HG03378 (cell line): ENCODE results near the gene IPO9.
"Not testable (repeated sequence)": the region's sequence is repeated elsewhere in the genome, so short reads cannot be mapped to it uniquely, and the experiment has no call there.

Experiments used
- ATAC-seq: cut with Tn5 transposase; IDR thresholded peaks from one replicate; pipeline ENCODE4 v1.9.1; 2021; ENCODE audit warnings: mild to moderate bottlenecking, moderate library complexity; ENCODE audit not compliant: unreplicated experiment

Gene IPO9

DNA sequence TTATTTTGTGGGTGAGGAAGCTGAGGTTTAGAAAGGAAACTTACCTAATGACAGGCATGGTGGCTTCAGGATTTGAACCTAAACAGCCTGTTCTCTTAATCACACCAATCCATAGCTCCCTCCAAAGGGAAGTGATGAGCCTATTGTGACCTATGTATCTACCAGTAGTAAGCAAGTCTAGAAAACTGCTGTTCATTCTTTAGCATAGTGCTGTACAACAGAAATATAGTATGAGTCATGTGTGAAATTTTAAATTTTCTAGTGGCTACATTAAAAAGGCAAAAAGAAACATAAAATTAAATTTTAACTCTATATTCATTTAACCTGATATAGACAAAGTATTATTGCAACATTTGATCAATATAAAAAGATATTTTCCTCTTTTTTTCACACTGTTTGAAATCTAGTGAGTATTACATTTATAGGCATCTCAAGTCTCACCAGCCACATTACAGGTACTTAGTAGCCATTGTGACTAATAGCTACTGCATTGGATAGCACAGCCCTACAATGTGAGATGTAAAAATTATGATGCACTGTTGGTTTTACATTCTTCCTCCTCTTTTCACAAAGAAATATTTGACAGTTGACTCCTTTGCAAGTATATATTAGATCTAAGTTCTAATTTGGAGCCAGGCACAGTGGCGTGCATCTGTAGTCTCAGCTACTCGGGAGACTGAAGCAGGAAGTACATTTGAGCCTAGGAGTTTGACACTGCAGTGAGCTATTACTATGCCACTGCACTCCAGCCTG lies 16.6 kb downstream of the IPO9 start:
- no peak for ATAC-seq

DNA sequence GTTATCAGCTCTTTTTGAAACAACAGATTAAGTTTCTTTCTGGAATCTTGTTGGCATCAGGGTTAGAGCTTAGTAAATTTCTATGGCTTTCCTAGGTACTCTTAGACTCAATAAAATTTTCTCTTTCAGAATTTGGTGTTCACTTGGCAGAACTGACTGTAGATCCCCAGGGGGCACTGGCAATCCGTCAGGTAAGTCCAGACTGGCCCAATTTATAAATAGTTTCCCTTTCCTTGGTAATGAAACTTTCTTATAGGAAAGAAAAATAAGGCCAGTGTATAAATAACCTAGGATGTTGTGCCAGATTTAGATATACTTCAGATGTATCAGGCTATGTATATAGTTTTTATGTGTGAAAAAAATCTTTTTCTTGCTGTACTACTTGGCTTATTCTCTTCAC lies 18.2 kb downstream of the IPO9 start:
- no peak for ATAC-seq

DNA sequence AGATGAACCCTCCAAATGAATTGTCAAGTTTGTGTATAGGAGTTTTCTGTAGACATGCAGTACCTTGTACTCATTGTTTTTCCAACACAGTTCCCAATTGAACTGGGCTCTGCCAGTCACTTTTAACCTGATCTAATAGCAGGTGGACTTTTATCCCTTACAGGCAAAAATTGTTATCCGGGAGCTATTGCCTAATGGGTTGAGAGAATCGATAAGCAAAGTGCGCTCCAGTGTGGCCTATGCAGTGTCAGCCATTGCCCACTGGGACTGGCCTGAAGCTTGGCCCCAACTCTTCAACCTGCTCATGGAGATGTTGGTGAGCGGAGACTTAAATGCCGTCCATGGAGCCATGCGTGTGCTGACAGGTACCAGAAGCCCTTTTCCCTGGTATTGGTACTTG lies 19.3 kb downstream of the IPO9 start:
- no peak for ATAC-seq

DNA sequence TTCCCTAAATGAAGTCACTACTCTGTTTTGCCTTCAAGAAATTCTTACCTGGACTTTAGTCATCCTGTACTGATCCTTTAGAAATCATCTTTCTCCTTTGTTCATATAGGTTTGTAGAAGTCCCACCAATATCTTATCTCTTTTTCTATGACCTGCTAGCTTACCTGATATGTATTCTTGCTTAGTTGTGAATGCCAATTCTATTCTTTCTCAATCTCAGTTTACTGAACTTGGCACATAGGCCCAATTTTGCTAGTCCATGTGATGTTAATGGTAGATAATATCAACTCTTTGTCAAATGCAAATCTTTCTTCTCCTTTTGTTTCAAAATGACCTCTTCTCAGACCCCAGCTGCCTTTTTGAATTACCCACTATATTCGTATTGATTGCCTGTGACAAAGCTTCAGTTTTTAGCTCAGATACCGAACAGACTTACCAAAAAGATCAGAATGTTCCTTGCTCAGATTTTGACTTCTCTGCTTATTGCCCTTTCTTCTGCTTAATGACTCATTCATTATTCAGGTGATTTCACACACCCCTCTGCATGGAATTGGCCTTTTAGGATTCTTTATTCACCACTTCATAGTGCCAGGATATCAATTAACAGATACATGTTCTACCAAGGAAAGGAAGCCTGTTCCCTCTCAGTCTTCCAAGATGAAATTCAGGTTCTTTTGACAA lies 20.6 kb downstream of the IPO9 start:
- no peak for ATAC-seq

DNA sequence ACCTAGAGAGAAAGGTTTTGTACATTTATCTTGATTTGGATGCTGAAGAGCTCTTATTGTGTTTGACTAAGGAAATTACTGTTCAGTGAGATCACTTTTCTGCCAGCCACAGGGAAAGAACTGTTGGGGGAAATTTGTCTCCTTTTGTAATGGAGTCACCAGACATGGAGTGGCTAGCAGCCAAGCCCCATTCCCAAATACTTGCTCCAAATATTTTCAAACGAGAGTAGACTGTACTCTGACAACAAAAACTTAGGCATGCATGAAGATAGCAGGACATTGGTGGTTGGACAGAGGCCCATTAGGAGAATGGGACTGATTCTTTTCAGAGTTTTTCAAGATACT lies 21.1 kb downstream of the IPO9 start:
- ATAC-seq: no peak

DNA sequence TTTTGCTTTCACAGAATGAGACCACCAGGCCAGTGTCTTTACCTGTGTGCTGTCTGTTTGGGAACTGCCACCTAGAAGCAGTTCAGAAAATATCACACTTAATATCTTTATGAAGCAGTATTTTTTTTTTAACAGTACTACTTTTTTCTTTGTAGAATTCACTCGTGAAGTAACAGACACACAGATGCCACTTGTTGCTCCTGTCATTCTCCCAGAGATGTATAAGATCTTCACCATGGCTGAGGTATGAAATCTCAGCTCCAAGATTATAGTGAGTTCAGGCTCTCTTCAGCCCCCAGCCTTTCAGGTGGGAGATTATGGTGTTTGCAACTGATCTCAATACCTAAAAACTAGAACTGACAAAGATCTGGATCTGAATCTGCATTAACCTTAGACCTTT lies 23.0 kb downstream of the IPO9 start:
- ATAC-seq: no peak

DNA sequence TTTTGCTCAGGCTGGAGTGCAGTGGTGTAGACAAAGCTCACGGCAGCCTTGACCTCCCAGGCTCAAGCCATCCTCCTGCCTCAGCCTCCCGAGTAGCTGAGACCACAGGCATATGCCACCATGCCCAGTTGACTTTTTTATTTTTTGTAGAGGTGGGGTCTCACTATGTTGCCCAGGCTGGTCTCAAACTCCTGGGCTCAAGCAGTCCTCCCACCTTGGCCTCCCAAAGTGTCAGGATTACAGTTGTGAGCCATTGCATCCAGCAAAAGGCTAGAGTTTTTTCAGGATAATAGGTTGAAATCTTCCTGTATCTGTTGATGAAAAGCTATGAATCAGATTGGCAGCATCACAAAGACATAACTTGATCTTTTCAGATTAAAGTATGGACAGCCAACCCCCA lies 27.8 kb downstream of the IPO9 start:
- not testable (repeated sequence) for ATAC-seq

DNA sequence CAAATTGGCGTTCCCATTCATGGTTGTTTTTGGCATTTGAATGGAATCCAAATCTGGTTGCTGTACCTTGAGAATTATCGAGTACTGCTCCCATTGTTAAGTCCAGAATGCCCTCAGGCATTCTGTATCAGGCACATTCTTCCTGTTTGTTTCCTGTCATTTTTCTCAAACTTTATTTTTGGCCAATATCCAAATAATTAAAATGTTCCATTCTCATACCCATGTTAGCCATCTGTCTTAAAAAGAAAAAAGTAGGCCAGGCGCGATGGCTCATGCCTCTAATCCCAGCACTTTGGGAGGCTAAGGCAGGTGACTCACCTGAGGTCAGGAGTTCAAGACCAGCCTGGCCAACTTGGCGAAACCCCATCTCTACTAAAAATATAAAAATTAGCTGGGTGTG lies 30.5 kb downstream of the IPO9 start:
- ATAC-seq: no peak

DNA sequence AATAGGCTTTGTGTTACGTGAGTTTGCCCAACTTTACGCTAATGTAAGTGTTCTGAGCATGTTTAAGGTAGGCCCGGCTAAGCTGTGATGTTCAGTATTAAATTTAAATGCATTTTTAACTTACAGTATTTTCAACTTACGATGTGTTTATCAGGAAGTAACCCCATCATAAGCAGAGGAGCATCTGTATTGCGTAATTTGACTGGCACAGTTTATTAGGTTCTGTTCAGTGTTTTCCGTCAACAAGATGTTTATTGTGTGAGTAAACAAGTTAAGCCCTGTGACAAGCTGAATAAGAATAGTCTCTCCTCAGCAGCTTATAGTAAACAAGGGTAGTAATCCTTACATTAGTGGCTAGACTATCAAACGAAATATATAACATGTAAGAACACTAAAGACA lies 32.5 kb downstream of the IPO9 start:
- ATAC-seq: no peak

DNA sequence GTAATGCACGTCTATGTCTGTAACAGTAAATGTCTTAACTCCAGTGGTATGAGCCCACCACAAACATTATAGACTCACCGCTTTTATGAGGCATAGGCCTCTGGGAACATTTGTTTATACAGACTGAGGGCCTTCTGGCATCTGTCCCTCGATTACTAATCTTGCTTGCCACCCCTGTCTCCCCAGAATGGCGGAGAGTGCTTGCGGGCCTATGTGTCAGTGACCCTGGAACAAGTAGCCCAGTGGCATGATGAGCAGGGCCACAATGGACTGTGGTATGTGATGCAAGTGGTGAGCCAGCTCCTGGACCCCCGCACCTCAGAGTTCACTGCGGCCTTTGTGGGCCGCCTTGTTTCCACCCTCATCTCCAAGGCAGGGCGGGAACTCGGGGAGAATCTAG lies 41.4 kb downstream of the IPO9 start:
- no peak for ATAC-seq

DNA sequence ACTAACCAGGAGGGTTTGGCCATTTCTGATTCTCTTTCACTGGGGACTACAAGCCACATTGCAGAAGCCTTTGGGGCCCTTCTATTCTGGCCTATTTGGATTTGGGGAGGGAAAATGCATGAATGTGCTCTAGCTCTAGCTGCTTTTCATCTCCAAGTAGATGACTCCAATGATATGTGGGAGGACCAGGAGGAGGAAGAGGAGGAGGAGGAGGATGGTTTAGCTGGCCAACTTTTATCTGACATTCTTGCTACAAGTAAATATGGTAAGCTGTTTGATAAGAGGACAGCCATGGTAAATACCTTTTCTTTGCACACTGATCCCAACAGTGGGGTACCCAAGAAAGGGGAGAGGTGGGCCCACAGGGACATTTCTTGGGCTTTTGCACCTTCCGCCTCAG lies 45.7 kb downstream of the IPO9 start:
- ATAC-seq: no peak

DNA sequence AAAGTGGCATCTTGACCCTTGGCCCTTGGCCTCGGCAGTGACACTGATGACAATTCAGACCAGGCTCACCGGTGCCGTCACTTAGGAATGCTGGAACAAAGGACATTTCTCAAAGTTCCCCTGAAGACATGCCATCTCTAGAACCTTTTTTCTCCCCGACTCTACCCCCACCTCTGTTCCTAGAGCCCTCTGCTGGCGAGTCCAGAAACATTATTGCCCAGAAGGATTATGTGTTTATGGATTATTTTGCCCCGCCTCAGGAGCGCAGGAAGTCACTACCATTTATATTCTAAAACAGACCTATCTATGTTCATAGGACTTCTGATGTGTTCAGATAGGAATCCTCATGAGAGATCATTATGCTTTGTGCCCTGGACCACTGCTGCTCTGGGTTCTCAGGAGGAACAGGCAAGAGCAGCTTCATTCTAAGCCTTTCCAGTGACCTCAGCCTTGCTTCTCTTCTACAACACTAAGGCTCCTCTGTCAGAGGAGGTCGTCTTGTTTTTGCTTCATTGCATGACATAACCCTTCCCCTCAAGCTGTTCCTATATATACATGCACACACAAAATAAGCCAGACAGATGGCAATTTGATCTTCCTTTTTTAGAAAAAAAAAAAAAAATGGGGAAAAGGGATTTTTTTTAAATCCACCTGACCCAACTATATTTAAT lies 47.3 kb downstream of the IPO9 start:
- ATAC-seq: no peak

DNA sequence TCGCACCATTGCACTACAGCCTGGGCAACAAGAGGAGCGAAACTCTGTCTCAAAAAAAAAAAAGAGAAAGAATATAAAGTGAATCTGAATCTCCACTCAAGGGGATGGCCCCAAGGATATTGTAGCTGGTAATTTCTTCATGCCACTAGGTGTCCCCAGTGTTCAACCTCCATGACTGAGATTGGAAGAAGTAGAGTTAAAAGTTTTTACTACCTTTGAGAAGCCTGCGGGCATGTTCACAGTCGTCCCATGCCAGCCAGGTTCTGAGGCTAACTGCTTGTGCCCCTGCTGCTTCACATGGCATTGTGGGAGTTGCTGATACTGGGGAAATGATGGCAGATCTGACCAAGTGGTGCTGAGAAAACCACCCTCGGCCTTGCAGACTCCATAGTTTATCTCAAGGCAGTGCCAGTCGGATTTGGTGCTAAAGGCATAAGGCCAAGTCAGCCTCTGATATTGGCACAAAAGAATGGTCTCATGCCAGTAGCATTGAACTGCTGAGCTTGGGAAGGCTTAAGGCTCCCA lies 49.0 kb downstream of the IPO9 start:
- no peak for ATAC-seq

DNA sequence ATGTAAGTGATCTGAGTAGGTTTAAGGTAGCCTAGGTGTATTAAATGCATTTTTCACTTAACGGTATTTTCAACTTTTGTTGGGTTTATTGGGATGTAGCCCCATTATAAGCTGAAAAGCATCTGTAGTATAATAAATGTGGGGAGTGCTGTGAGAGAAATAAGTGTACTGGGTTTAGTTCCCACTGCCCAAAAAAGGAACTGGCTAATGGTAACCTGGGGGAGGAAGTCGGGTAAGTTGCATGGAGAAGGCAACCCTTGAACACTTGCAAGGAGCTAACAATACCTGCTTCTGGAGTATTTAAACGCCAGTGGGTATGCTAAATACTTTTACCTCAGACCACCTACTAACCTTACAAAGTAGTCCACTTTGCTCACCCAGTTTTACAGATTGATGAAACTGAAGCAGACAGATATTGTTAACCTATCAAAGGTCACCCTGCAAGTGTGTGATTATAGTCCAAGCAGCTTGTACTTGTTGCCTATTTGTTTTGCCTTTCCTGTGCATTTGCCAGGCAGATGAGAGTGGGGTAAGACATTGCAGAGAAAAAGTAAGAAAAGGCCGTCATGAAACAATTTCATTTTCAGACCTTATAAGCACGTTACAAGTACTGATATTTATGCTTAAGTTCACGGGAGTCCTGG lies 52.1 kb downstream of the IPO9 start:
- ATAC-seq: no peak

DNA sequence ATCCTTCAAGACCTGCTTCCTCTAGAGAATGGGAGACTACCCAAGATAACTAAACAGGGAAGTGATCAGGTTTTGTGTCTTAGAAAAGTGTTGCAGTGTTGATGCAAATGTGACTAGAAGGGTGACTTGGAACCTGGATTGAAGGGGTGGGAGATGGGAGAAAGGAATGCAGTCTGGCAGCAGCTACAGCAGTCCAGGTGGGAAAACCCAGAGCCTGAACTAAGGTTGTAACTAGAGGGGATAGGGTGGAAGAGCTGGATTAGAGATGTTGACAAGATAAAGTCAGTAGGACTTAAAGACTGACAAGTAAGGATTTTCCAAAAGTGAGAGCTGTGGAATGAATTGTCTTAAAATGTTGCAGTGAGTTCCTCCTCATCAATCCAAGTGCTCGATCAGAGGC lies 52.7 kb downstream of the IPO9 start:
- ATAC-seq: no peak

DNA sequence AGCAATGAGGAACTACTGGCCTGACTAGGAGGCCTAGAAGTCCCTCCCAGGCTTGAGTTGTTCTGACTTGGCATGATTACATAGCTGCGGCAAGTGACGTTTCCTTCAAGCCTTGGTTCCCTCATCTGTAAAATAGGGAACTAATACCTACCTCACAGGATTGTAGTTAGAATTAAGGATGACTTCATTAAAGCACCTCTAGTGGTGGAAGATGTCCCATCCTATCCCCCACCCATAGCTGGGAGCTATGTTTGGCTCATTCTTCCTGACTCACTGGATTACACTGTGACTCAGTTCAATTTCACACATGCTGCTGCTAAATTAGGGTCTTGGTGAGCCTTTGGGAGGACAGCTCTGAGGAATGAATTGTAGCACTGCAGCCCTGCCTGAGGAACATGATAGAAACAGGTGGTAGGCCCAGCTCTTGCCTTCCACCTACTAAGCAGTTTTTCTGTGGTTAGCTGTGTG lies 53.7 kb downstream of the IPO9 start:
- peak; percentile 56 for ATAC-seq

DNA sequence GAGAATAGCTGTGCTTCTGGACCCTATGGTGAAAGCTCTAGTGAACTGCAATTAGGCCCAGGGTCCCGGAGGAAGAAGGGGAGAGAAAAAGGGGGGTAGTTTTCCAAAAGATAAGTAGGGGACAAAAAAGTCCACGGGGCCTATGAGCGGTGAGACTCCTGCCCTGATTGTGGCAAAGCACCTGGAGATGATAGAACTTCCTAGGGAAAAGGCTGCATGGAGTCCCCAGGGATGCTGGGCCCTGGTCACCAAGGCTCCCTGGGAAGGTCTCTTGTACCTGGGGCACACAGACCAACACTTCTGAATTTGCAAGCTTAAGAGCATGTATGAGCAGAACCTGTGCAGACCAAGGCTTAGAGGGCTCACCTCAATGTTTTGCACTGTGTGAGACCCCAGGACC lies 54.3 kb downstream of the IPO9 start:
- ATAC-seq: no peak

DNA sequence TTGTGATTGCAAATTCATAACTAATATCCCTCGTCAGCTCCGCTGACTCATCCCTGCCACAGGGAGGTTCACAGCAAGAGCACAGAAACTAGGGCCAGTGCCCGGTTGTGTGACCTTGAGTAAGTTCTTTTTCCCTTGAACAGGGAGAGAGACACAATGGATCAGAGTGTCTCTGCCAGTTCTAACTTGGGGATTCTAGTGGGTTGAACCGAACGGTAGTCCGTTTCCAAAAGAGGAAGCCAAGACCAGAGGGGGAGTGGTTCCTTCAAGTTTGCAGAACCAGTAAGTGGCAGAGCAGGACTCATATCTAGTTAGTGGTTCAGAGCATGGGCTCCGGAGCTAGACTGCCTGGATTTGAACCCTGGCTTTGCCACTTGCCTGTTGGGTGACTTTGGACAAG lies 54.8 kb downstream of the IPO9 start:
- no peak for ATAC-seq

DNA sequence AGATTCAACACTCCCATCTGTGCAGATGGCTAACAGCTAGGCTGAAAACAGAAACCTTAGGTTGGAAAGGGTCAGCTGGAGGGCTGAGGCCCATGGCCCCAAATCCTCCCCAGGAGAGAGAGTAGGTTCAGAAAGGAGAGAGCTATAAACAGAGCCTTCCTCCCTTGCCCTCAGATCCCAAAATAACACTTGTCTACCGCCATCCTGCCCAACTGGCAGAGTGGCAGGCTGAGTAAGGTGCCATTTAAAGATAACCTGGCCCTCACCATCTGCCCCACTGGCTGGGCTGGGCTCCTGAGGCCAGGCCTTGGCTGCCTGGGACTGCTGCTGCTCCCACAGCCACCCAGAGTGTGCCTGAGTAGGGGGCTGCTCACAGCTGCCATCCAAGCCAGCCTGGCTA lies 55.5 kb downstream of the IPO9 start:
- no peak for ATAC-seq

DNA sequence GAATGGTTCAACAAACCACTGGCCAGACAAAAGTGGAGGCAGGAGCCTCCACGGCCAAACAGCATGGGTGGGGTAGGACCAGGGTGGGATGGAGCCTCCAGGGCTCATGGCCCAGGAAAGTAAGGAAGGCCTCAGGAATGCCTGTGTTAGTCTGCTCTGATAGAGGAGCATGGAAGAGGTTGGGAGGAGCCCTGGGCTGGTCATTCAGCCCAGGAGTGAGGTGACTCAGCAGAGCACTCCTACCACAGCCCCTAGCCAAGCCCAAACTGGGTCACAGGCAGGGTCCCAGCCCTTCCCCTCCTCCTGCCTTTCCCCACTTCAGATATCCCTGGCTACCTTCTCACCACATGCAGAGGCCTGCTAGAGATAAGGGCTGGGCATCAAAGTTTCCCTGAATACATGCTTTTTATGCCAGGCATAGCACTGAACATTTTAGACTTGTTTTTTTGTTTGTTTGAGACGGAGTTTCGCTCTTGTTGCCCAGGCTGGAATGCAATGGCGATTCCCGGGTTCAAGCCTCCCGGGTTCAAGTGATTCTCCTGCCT lies 56.6 kb downstream of the IPO9 start:
- no peak for ATAC-seq
